KOPT-K1 (cell line): ENCODE data around the gene CBX6.
A peak's percentile ranks its signal among the peaks of the same experiment; 100 is the strongest.
"Not testable (repeated sequence)": the region's sequence is repeated elsewhere in the genome, so short reads cannot be mapped to it uniquely, and the experiment has no call there.

Experiments used
- H3K27ac ChIP-seq: fragments of 200-600 bp; sonication (generic); 2 replicates; pipeline ENCODE4 v1.5.1; 2016; ENCODE audit warnings: antibody characterized with exemption, mild to moderate bottlenecking, low read depth, low read length; ENCODE audit not compliant: poor library complexity, severe bottlenecking
- H3K36me3 ChIP-seq: fragments of 200-600 bp; sonication (generic); 2 replicates; pipeline ENCODE4 v1.5.1; 2017; ENCODE audit warnings: antibody characterized with exemption, mild to moderate bottlenecking, low read length, moderate library complexity; ENCODE audit not compliant: insufficient read depth
- H3K9me3 ChIP-seq: fragments of 200-600 bp; sonication (generic); 2 replicates; pipeline ENCODE4 v1.5.1; 2017; ENCODE audit warnings: antibody characterized with exemption, low read length, mild to moderate bottlenecking; ENCODE audit not compliant: insufficient read depth, poor library complexity, severe bottlenecking

CBX6 gene

DNA sequence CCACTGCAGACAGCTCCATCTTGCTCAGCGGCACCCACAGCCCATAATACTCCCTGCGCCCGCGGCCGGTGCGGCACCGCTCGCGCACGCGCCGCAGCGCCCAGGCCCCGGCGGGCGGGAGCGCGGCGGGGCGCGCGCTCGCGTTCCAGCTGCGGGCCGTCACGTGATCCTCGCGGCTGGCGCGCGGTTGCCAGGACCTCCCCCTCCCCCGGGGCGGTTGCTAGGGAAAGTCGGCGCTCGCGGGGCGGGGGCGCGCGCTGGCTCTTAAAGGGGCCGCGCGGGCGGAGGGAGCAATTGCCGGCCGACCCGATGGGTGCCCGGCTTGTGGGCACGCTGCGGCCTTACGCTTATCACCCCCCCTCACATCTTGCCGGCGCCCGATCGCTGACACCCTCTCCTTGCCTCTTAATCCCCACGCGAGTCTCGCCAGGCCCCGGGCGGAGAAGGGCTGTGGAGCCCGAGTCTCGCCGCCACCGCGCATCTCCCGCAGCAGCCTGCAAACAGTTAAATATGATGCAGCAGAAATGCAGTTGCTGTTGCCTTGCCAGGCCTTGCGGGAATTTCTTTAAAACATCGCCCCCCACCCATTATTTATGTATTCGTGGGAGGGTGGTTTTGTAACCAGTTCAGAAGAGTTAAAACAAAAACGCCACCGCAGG, at the start of gene CBX6:
TSS of gene CBX6 (minus strand) at position 45 of the 659 bp plus-strand sequence. CDS start at position 19, 26 bp downstream.
- no peaks in the 10 kb centered on the region for H3K9me3 ChIP-seq
- H3K36me3 ChIP-seq, result peaks cover 29% of the 10 kb centered on the region

DNA sequence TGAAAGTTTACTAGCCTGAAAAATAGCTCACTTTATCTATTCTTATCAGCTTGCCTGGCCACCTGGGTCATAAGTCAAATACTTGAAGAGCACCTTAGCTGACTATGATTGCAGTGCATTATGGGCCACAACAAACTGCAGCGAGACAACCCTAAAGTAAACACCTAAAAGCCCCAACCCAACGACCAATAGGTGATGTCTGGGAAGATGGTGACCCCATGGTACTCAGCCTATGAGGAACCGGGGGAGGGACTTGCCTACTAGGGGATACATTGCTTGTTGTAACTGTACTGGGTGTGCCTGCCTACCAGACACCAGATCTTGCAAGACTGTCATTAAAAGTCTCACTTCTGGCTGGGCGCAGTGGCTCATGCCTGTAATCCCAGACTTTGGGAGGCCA, 49.8 kb upstream of the CBX6 start:
- Histone ChIP-seq H3K9me3 (no peaks in the 10 kb centered on the region), H3K27ac (no peak overlapping the region), H3K36me3 (no peaks in the 10 kb centered on the region)

More for the DNA sequence above, at the start of gene CBX6:
- H3K27ac ChIP-seq, result peak within 1 kb of the TSS; percentile 61

DNA sequence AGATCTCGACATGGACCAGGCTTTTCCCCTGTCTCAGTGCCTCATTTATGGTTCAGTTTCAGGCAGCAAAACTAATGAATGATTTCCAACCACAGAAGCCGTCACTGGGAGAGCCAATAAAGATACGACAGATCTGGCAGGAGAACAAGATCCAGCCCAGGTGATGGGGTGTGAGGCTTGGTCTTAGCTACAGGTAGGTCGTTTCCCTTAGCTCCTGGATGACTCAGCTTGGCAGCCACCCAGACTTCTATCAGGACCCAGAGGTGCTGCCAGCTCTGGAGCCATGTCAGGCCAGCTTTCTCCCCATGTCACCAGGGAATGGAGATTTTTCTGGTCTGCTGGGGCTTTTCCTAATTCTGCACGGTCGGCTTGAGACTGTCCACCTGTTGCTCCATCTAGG, 49.1 kb upstream of the CBX6 start:
- H3K9me3 ChIP-seq, result no peaks in the 10 kb centered on the region
- H3K36me3 ChIP-seq, result no peaks in the 10 kb centered on the region
- H3K27ac ChIP-seq, result no peak overlapping the region

DNA sequence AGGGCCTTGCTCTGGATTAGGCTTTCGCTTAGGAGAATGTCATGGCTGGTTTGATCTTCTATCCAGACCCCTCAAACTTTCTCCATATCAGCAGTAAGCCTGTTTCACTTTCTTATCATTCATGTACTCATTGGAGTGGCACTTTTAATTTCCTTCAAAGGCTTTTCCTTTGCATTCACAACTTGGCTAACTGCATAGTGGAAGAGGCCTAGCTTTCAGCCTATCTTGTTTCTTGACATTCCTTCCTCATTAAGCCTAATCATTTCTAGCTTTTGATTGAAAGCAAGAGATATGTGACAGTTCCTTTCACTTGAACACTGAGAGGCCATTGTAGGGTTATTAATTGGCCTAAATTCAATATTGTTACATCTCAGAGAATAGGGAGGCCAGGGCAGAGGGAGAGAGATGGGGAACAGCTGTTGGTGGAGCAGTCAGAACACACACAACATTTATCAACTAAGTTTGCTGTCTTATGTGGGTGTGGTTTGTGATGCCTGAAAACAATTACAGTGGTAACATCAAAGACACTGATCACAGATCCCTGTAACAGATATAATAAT, 47.7 kb upstream of the CBX6 start:
- H3K9me3 ChIP-seq, result no peaks in the 10 kb centered on the region
- H3K27ac ChIP-seq, result no peak overlapping the region
- no peaks in the 10 kb centered on the region for H3K36me3 ChIP-seq

GRCh38 chr22:38911434-38911833, 39.4 kb upstream of the CBX6 start:
- Histone ChIP-seq H3K9me3 (peaks cover 7% of the 10 kb centered on the region), H3K36me3 (no peaks in the 10 kb centered on the region), H3K27ac (no peak overlapping the region)

- H3K27ac ChIP-seq, result no peak overlapping the region
- H3K36me3 ChIP-seq, result no peaks in the 10 kb centered on the region
- peaks cover 20% of the 10 kb centered on the region for H3K9me3 ChIP-seq
These were observed 35.8 kb upstream of the CBX6 start for GRCh38 chr22:38907767-38908166.

DNA sequence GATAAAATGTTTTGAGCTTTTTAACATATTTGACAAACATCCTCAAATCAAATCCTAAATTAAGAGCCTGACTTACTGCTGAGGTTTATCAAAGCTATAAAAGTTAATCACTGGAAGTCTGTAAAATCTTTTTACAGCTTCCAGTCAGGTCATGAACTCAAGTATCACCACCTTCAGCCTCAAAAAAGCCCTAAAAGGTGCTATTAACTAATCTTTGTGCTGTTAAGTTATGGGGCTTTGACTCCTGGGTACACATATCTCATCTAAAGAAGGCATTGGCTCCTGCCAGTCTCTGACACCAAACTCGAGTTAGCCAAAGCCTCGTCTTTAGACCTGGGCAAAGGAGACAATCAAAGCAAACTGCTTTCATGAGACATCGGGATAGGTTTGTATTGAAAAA, 34.0 kb upstream of the CBX6 start:
- no peak overlapping the region for H3K27ac ChIP-seq
- H3K36me3 ChIP-seq, result no peaks in the 10 kb centered on the region
- peaks cover 20% of the 10 kb centered on the region for H3K9me3 ChIP-seq

- H3K27ac ChIP-seq, H3K36me3 ChIP-seq: not testable (repeated sequence)
- H3K9me3 ChIP-seq, result peaks cover 20% of the 10 kb centered on the region
These were observed 32.1 kb upstream of the CBX6 start for GRCh38 chr22:38904052-38904617.

DNA sequence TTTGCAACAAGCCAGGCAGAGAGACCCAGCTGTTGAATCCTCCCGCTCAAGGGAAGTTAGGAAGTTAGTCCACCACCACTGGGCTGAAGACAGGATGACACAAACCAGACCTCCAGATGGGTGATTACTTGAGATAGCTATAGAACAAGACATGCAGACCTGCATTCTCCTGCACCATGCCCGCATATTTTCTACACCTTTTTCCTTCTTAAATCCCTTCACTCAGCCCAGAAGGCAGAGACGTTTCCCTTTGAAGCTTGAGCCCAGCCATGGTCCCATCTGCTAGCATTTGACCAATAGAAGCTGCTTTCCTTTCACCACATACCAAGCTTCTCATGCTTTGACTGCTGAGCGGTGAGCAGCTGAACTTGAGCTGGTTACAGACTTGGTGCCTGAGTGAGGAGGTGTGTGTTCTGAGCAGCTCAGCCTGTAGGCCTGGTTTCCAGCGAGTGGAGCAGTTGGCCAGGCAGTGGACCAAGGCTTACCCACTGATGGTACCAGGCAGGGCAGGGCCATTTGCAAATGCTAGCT, 29.2 kb upstream of the CBX6 start:
- H3K36me3 ChIP-seq, result no peaks in the 10 kb centered on the region
- H3K9me3 ChIP-seq, result peaks cover 13% of the 10 kb centered on the region
- H3K27ac ChIP-seq, result no peak overlapping the region

DNA sequence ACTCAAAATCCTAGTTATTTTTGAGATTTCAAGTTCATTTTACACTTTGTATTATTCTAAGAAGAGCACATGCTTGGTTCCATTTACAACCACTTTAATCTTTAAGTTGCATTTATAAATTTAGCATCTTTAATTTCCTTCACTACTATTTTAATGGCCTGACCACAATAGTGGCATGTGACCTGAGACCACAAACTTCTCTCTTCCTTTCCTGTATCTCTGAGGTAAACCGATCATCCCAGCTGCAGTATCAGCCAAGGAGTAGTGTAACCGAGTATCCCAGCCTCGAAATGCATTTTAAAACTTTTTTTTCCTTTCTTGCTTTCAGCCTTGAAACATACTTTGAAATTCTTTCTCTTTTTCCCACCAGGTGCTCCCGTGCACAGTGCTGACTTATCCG, 28.7 kb upstream of the CBX6 start:
- H3K27ac ChIP-seq, result no peak overlapping the region

GRCh38 chr22:38891256-38891655, 19.2 kb upstream of the CBX6 start:
- Histone ChIP-seq H3K27ac (no peak overlapping the region), H3K36me3 (no peaks in the 10 kb centered on the region), H3K9me3 (peaks cover 4% of the 10 kb centered on the region)

More for the DNA sequence above, 28.7 kb upstream of the CBX6 start:
- Histone ChIP-seq H3K36me3 (no peaks in the 10 kb centered on the region), H3K9me3 (peaks cover 13% of the 10 kb centered on the region)

- Histone ChIP-seq H3K36me3 (no peaks in the 10 kb centered on the region), H3K27ac (no peak overlapping the region), H3K9me3 (peaks cover 4% of the 10 kb centered on the region)
These were observed 18.4 kb upstream of the CBX6 start for GRCh38 chr22:38890377-38890776.

DNA sequence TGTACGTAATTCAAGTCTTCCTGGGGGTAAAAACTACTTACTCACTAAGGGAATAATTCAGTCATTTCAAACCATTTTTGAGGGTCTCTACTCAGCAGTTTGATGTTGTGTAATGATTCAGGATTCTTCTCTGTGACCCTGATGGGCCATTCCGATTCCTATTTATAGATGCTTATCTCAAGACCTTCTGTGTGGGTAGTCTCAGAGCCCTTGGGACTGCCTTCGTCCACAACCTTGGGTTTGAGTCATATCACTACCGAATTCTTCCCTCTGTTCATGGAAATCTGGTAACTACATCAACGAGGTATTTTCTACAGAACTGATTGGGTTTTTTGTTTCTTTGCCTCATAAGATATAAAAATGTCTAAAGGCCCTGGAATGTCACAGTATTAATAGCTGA, 14.3 kb upstream of the CBX6 start:
- peaks cover 4% of the 10 kb centered on the region for H3K9me3 ChIP-seq
- H3K36me3 ChIP-seq, result no peaks in the 10 kb centered on the region
- no peak overlapping the region for H3K27ac ChIP-seq

DNA sequence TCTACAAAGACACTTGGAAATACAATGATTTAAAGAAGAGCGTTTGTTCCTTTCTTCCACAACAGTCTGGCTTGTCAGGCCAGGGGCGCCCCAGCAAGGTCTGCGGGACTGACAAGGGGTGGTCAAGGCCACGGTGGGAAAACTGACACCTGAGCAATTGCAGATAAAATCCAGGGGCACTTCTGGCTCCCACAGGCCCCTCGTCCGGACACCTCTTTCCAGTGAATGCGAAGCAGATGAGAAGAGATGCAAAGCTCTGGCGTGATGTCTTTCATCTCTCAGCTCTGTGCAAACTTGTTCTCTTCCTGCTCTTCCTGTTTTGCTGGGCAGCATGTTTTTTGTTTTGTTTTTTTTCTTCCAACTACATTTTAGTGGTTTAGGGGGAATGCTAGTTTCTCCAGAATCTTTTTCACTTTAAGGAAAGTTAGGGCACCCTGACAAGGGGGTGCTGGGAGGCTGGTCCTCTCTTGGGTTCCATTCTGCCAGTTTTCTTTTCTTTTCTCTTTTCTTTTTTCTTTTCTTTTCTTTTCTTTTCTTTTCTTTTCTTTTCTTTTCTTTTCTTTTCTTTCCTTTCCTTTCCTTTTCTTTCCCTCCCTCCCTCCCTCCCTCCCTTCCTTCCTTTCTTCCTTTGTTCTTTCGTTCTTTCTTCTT, 11.1 kb upstream of the CBX6 start:
- no peak overlapping the region for H3K27ac ChIP-seq

More for the DNA sequence above, 11.1 kb upstream of the CBX6 start:
- Histone ChIP-seq H3K9me3 (peaks cover 4% of the 10 kb centered on the region), H3K36me3 (no peaks in the 10 kb centered on the region)
